22Rv1 (cell line): ENCODE data around the gene SF3B5.

Experiments
- ZFX ChIP-seq: fragments of 450-650 bp; IDR thresholded peaks from 2 replicates; pipeline ENCODE4 v1.6.1; 2017; ENCODE audit warnings: antibody characterized with exemption, borderline replicate concordance
- TF ChIP-seq, protein P1 (sequence below): fragments of 450-650 bp; IDR thresholded peaks from 2 replicates; pipeline ENCODE4 v1.5.1; 2017; ENCODE audit warnings: mild to moderate bottlenecking

DNA sequence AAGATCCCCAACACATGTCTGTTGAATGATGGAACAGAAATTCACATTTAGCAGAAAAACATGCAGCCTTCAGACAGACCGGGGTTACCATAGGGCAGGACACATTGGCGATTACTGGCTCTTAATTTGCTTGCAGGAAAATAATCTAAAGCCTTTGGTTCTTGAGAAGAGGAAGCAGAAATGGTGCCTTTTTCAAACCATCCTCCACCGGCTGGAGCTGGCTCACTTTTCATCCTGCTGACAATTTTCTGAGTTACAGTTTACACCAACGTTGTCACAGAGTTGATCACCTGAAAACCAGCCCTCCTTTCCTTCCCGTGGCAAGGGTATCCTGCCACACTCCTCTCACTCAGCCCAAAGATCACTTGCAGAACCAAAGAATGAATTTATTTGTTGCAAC, 32.6 kb downstream of the SF3B5 start:
- TF ChIP-seq, protein P1, sequence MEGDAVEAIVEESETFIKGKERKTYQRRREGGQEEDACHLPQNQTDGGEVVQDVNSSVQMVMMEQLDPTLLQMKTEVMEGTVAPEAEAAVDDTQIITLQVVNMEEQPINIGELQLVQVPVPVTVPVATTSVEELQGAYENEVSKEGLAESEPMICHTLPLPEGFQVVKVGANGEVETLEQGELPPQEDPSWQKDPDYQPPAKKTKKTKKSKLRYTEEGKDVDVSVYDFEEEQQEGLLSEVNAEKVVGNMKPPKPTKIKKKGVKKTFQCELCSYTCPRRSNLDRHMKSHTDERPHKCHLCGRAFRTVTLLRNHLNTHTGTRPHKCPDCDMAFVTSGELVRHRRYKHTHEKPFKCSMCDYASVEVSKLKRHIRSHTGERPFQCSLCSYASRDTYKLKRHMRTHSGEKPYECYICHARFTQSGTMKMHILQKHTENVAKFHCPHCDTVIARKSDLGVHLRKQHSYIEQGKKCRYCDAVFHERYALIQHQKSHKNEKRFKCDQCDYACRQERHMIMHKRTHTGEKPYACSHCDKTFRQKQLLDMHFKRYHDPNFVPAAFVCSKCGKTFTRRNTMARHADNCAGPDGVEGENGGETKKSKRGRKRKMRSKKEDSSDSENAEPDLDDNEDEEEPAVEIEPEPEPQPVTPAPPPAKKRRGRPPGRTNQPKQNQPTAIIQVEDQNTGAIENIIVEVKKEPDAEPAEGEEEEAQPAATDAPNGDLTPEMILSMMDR: no peak
- TF ChIP-seq ZFX: no peak
